Measurements from ENCODE around the gene GPR156.

DNA sequence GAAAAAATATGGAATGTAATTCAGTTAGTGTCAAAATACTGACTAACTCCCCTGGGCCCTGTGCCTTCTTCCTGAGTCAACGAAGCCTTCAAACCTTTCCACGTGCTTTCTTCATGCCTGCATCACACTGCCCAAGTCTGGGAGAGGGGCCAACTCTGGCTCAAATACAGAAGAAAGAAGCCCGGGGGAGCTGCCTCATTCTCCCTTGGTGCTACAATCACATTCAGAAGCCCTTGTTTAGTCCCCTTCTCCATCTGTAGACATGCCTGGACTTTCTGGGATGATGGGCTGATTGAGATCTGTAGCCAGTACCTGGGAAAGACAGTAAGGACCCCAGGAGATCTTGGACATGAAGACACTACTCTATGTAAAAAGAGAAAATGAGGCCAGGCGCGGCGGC lies 113.0 kb downstream of the GPR156 start:
- TF ChIP-seq CTCF (IDR thresholded peaks at IDR 0.05; ENCODE audit: low read length) (no peak), EZH2 (optimal IDR thresholded peaks at IDR 0.05; ENCODE audit: low read depth, low read length) (no peak)

Measured in MM.1S (cell line).